Adrenal gland (tissue), 12 donors: Measurements from ENCODE around the gene TP53AIP1. TPM values are rescaled to one million over a fixed set of nuclear protein-coding genes. Genes with fewer than 3 reads are reported as not detected.

Experiments
- DNase-seq, 7 donors: peaks; one replicate each; pipeline ENCODE4 v3.0.0-alpha.2; 2019 to 2020
- H3K27ac ChIP-seq, 5 donors: fragments of 200-600 bp; sonication (generic) in 4 of 5; 1 replicate in 3 of 5; 2 replicates in 2 of 5; pipeline versions ENCODE4 v1.5.1 to v1.8.0; 2016 to 2020; ENCODE audit warnings: mild to moderate bottlenecking in 1 of 5
- H3K27me3 ChIP-seq: fragments of 200-600 bp; 2 replicates; pipeline ENCODE4 v1.8.0; 2021
- H3K36me3 ChIP-seq, 2 donors: fragments of 200-600 bp; replicated peaks in 1 of 2; 1 replicate in 1 of 2; 2 replicates in 1 of 2; pipeline versions ENCODE4 v1.5.1 to v1.8.0; 2018 to 2022
- H3K4me1 ChIP-seq, 2 donors: fragments of 200-600 bp; replicated peaks in 1 of 2; 1 replicate in 1 of 2; 2 replicates in 1 of 2; pipeline versions ENCODE4 v1.5.1 to v1.8.0; 2018 to 2021
- H3K4me3 ChIP-seq, 4 donors: fragments of 200-600 bp; sonication (generic) in 3 of 4; one replicate each; pipeline ENCODE4 v1.5.1; 2016 to 2018
- H3K9me3 ChIP-seq, 3 donors: fragments of 200-600 bp; sonication (generic) in 1 of 3; replicated peaks in 1 of 3; 1 replicate in 2 of 3; 2 replicates in 1 of 3; pipeline versions ENCODE4 v1.5.1 to v1.8.0; 2016 to 2021
- POLR2A ChIP-seq, 2 donors: fragments of 450-650 bp; IDR thresholded peaks; one replicate each; pipeline ENCODE4 v1.6.1; 2017; ENCODE audit warnings: antibody characterized with exemption in 2 of 2, mild to moderate bottlenecking in 2 of 2, moderate library complexity in 1 of 2
- WGBS, 4 donors: extraction: QIAGEN DNeasy Blood & Tissue Kit in 2 of 4; methylation state at CpG; one replicate each; pipeline versions ENCODE4 v1.1.5 to v1.1.7; 2013 to 2017; 5-methylcytosine and 5-hydroxymethylcytosine counted together
- intact Hi-C, 2 donors: fragments of 100-400 bp; cut with DNase I; formaldehyde crosslinking; loops; one replicate each; pipeline versions ENCODE4 v1.14.1 to v1.15.0; 2022 to 2023
- polyA plus RNA-seq, 3 donors: library from polyadenylated mRNA; stranded (reverse); fragments of 200-250 nt in 2 of 3; fragments of 350-450 nt in 1 of 3; fragmentation: Illumina TruSeq in 1 of 3; extraction: RNeasy Lipid Tissue Mini Kit (QIAGEN cat#74804) in 1 of 3; gene quantifications; one replicate each; pipeline ENCODE4 v1.2.3, GENCODE V29; 2013 to 2014
- total RNA-seq, 9 donors: library from RNA; depleted of rRNA in 4 of 9; stranded (reverse); fragments of >200 nt in 4 of 9; fragments of 120-200 nt in 1 of 9; fragmentation: NEBNext Ultra II Directional in 1 of 9; extraction: Animal tissue kit (Norgen Biotek cat#: 25700) in 1 of 9; gene quantifications; one replicate each; pipeline versions ENCODE4 v1.1.0 to v1.2.4, GENCODE V29; 2013 to 2023
- TF ChIP-seq, protein P1 (sequence below), 6 experiments: fragments of 450-650 bp in 4 of 6; fragments of 200-600 bp in 2 of 6; sonication (generic) in 1 of 6; IDR thresholded peaks; 1 replicate in 5 of 6; 2 replicates in 1 of 6; pipeline versions ENCODE4 v1.5.1 to v1.8.0; 2016 to 2021; ENCODE audit warnings: antibody characterized with exemption in 6 of 6, mild to moderate bottlenecking in 2 of 6, moderate library complexity in 1 of 6
- donor health status: healthy with polysubstance abuse.
- donor health status: Bipolar disorder and iron deficiency.
- donor health status: DM: yes; HTN: yes; CAD: no.
- donor health status: DM: no; HTN: no; CAD: no.
- donor health status: DM: no; HTN: no; CAD: no.
- donor health status: DM: yes; HTN: yes; CAD: no.

TP53AIP1 gene
- total and polyA plus RNA-seq, 12 donors: 0.11 to 1.7 (median 0.30) TPM; not detected in 2

DNA sequence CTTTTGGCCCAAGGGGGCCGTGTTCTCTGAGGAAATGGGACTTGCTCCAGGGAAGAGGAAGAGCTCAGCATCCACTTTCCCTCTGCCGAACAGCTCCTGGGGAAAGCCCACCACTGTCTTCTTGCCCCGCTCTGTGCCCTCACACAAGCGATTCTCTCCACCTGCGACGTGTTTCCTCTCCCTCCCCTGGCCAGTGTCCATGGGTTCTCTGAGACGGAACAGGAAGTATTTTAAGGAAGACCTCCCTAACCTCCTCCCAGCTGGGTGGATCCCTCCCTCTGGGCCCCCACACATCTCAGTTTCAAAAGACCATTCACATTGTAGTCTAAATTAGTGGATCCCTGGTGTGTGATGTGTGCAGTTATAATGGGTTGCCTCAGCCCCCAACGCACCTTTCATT is 1.6 kb downstream of the TP53AIP1 start:
- 64 to 89% (median 79%) methylated on average over 7 to 8 of the region's 8 CpGs for WGBS, 4 donors
- H3K27me3 ChIP-seq: no peaks in the 10 kb centered on the region
- intact Hi-C loops: no loop called here

DNA sequence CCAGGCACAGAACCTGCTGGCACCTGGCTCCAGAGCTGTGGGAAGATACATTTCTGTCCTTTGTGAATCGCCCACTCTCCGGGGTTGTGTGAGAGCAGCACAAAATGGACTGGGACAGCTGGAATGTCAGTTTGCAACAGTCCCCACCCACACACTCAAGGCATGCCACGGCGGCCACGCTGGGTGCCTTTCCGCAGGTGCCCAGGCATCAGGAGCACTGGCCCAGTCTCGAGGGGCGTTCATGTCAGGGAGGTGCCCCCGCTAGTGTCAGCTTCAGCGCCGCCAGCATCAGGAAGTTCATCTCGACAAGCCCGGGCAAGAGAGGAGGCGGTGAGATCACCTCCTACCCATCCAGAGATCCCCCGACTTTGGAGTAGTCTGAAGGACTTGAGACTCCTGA is 2.1 kb downstream of the TP53AIP1 start:
- Histone ChIP-seq H3K27ac (no peak overlapping the region), H3K9me3 (no peaks in the 10 kb centered on the region), H3K36me3 (no peaks in the 10 kb centered on the region), H3K4me1 (no peaks in the 10 kb centered on the region), H3K27me3 (no peaks in the 10 kb centered on the region), H3K4me3 (no peak overlapping the region)
- intact Hi-C loops: no loop called here
- TF ChIP-seq, protein P1, sequence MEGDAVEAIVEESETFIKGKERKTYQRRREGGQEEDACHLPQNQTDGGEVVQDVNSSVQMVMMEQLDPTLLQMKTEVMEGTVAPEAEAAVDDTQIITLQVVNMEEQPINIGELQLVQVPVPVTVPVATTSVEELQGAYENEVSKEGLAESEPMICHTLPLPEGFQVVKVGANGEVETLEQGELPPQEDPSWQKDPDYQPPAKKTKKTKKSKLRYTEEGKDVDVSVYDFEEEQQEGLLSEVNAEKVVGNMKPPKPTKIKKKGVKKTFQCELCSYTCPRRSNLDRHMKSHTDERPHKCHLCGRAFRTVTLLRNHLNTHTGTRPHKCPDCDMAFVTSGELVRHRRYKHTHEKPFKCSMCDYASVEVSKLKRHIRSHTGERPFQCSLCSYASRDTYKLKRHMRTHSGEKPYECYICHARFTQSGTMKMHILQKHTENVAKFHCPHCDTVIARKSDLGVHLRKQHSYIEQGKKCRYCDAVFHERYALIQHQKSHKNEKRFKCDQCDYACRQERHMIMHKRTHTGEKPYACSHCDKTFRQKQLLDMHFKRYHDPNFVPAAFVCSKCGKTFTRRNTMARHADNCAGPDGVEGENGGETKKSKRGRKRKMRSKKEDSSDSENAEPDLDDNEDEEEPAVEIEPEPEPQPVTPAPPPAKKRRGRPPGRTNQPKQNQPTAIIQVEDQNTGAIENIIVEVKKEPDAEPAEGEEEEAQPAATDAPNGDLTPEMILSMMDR (IDR thresholded peaks at IDR 0.05): no peak
- TF ChIP-seq POLR2A (IDR thresholded peaks at IDR 0.05): no peak
- WGBS, 4 donors: 88 to 94% (median 92%) methylated on average over 3 to 15 of the region's 15 CpGs
- no peak for DNase-seq

More for the DNA sequence above, 1.6 kb downstream of the TP53AIP1 start:
- TF ChIP-seq, protein P1 (IDR thresholded peaks at IDR 0.05): no peak
- no peak for TF ChIP-seq POLR2A (IDR thresholded peaks at IDR 0.05)
- Histone ChIP-seq H3K4me3 (no peak overlapping the region), H3K36me3 (no peaks in the 10 kb centered on the region), H3K9me3 (no peaks in the 10 kb centered on the region), H3K27ac (no peak overlapping the region), H3K4me1 (no peaks in the 10 kb centered on the region)
- no peak for DNase-seq

DNA sequence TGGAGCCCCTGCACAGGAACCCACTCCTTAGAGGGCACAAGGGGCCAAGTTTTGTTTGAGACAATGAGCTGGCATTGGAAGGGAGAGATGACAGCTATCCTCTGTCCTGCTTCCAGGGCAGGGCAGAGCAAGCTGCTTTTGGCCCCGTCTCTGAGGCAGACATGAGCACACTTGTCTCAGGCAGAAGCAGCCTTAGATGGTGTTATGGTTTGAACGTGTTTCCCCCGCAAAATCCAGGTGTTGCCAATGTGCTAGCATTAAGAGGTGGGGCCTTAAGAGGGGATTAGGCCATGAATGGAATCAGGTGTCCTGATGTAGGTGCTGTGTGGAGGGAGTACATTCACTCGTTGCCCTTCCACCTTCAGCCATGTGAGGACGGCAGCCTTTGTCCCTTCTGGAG is 2.5 kb downstream of the TP53AIP1 start:
- 79 to 94% (median 87%) methylated on average over 4 to 5 of the region's 5 CpGs for WGBS, 4 donors
- intact Hi-C loops: no loop called here
- no peaks in the 10 kb centered on the region for H3K27me3 ChIP-seq
- no peak for DNase-seq
- no peak overlapping the region for H3K4me3 ChIP-seq
- TF ChIP-seq, protein P1 (IDR thresholded peaks at IDR 0.05): no peak
- no peak for TF ChIP-seq POLR2A (IDR thresholded peaks at IDR 0.05)
- no peak overlapping the region for H3K27ac ChIP-seq
- no peaks in the 10 kb centered on the region for H3K9me3 ChIP-seq
- H3K36me3 ChIP-seq: no peaks in the 10 kb centered on the region
- no peaks in the 10 kb centered on the region for H3K4me1 ChIP-seq

DNA sequence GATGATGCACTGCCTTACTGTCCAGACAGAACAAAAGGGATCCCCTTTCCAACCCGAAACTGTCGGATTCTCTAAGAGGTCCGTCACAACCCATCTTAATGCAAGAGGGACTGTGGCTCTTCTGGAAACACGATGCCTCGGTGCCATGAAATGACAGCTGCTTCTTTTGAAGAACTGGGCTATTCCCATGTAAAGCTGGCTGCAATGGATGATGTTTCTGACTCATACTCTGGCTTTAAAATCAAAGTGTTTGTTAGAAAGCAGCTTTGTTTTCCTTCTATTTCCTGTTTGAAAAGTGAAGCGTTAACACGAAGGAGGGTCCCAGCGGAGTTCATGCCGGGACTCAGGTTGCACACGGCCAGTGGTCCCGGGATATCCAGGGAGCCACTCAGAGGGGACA is 3.1 kb downstream of the TP53AIP1 start:
- Histone ChIP-seq H3K27me3 (no peaks in the 10 kb centered on the region), H3K27ac (no peak overlapping the region), H3K36me3 (no peaks in the 10 kb centered on the region), H3K9me3 (no peaks in the 10 kb centered on the region), H3K4me3 (no peak overlapping the region), H3K4me1 (no peaks in the 10 kb centered on the region)
- no peak for DNase-seq
- TF ChIP-seq POLR2A (IDR thresholded peaks at IDR 0.05): no peak
- TF ChIP-seq, protein P1 (IDR thresholded peaks at IDR 0.05): no peak
- intact Hi-C loops: no loop called here
- WGBS, 4 donors: 72 to 85% (median 79%) methylated on average over 11 of the region's 11 CpGs
